Calu3 (cell line): ENCODE results near the gene ZNF511. TPM values are rescaled to one million over a fixed set of nuclear protein-coding genes. Genes with fewer than 3 reads are reported as not detected.
A peak's percentile ranks its signal among the peaks of the same experiment; 100 is the strongest.
"Not testable (repeated sequence)": the region's sequence is repeated elsewhere in the genome, so short reads cannot be mapped to it uniquely, and the experiment has no call there.

Experiments
- BruUV-seq: library from RNA; stranded (reverse); fragments of 400-500 nt; replicated peaks from 2 replicates; lab custom pipeline; 2021; lab: Mats Ljungman, UMichigan
- CTCF ChIA-PET: fragments of 300-600 bp; sonication (Branson Sonifier 250); formaldehyde crosslinking; loops from one replicate; lab custom pipeline; 2022; ENCODE audit warnings: antibody characterized with exemption; lab: Charles Lee
- DNase-seq: peaks from one replicate; pipeline ENCODE4 v3.0.0; 2022
- H3K27ac Mint-ChIP-seq: one replicate; pipeline ENCODE4 v1.8.0; 2022; ENCODE audit warnings: mixed read lengths; ENCODE audit not compliant: unreplicated experiment
- H3K27me3 Mint-ChIP-seq: one replicate; pipeline ENCODE4 v1.8.0; 2022; ENCODE audit warnings: mixed read lengths; ENCODE audit not compliant: unreplicated experiment
- H3K36me3 Mint-ChIP-seq: one replicate; pipeline ENCODE4 v1.8.0; 2022; ENCODE audit warnings: mild to moderate bottlenecking, moderate library complexity, mixed read lengths; ENCODE audit not compliant: insufficient read depth, unreplicated experiment
- H3K4me1 Mint-ChIP-seq: one replicate; pipeline ENCODE4 v1.8.0; 2022; ENCODE audit warnings: mild to moderate bottlenecking, low read depth, mixed read lengths; ENCODE audit not compliant: unreplicated experiment
- H3K4me3 Mint-ChIP-seq: one replicate; pipeline ENCODE4 v1.8.0; 2022; ENCODE audit warnings: mild to moderate bottlenecking, low read depth, moderate library complexity, mixed read lengths; ENCODE audit not compliant: unreplicated experiment
- H3K9me3 Mint-ChIP-seq: one replicate; pipeline ENCODE4 v1.8.0; 2022; ENCODE audit warnings: low read depth, mixed read lengths; ENCODE audit not compliant: unreplicated experiment
- CTCF ChIP-seq: fragments of 200-600 bp; IDR thresholded peaks from one replicate; pipeline ENCODE4 v1.8.0; 2022; ENCODE audit warnings: antibody characterized with exemption; ENCODE audit not compliant: unreplicated experiment
- intact Hi-C: fragments of 100-400 bp; cut with micrococcal nuclease; formaldehyde crosslinking; loops from one replicate; pipeline ENCODE4 v1.10.0; 2022; ENCODE audit not compliant: unreplicated experiment
- total RNA-seq: library from RNA; stranded (reverse); gene quantifications from 2 replicates; pipeline ENCODE4 v1.2.3, GENCODE V29; 2022

Gene ZNF511
- total RNA-seq, 1 experiment from 2014 or later, result 24.0 TPM

GRCh38 chr10:133316732-133317131 lies 8.0 kb downstream of the ZNF511 start:
- no TSS peak for BruUV-seq
- intact Hi-C loops, result no loop called here
- Mint-ChIP-seq H3K36me3 (peaks cover 11% of the 10 kb centered on the region), H3K4me1 (peaks cover 11% of the 10 kb centered on the region), H3K9me3 (peaks cover 4% of the 10 kb centered on the region), H3K4me3 (no peak overlapping the region), H3K27me3 (peaks cover 23% of the 10 kb centered on the region), H3K27ac (no peak overlapping the region)
- no peak for TF ChIP-seq CTCF
- DNase-seq, result no peak
- CTCF ChIA-PET, result no interaction called here

- no TSS peak for BruUV-seq
- peaks cover 4% of the 10 kb centered on the region for H3K9me3 Mint-ChIP-seq
- DNase-seq, result peak; percentile 67
- TF ChIP-seq CTCF, result peak; percentile 42
- peak overlapping the region; percentile 56 for H3K4me3 Mint-ChIP-seq
- intact Hi-C loops, result no loop called here
- H3K4me1 Mint-ChIP-seq, result peaks cover 11% of the 10 kb centered on the region
- CTCF ChIA-PET, result no interaction called here
- H3K36me3 Mint-ChIP-seq, result peaks cover 11% of the 10 kb centered on the region
- H3K27me3 Mint-ChIP-seq, result peaks cover 23% of the 10 kb centered on the region
- H3K27ac Mint-ChIP-seq, result no peak overlapping the region
These were observed 9.9 kb downstream of the ZNF511 start for GRCh38 chr10:133318494-133319127.

- H3K36me3 Mint-ChIP-seq, result peaks cover 11% of the 10 kb centered on the region
- H3K27ac Mint-ChIP-seq, H3K4me3 Mint-ChIP-seq, BruUV-seq, intact Hi-C loops, CTCF ChIA-PET, DNase-seq, H3K9me3 Mint-ChIP-seq: not testable (repeated sequence)
- peaks cover 35% of the 10 kb centered on the region for H3K27me3 Mint-ChIP-seq
- H3K4me1 Mint-ChIP-seq, result peaks cover 11% of the 10 kb centered on the region
These were observed 12.2 kb downstream of the ZNF511 start for GRCh38 chr10:133320852-133321422.

- peaks cover 11% of the 10 kb centered on the region for H3K36me3 Mint-ChIP-seq
- H3K9me3 Mint-ChIP-seq, intact Hi-C loops, CTCF ChIA-PET, H3K4me3 Mint-ChIP-seq, H3K27ac Mint-ChIP-seq, BruUV-seq, DNase-seq: not testable (repeated sequence)
- peaks cover 48% of the 10 kb centered on the region for H3K27me3 Mint-ChIP-seq
- H3K4me1 Mint-ChIP-seq, result peaks cover 11% of the 10 kb centered on the region
These were observed 13.5 kb downstream of the ZNF511 start for GRCh38 chr10:133322064-133322709.

GRCh38 chr10:133324198-133324792 lies 15.6 kb downstream of the ZNF511 start:
- H3K27me3 Mint-ChIP-seq, result peaks cover 55% of the 10 kb centered on the region
- peaks cover 4% of the 10 kb centered on the region for H3K9me3 Mint-ChIP-seq
- peak; percentile 76 for DNase-seq
- peak overlapping the region; percentile 14 for H3K4me3 Mint-ChIP-seq
- TF ChIP-seq CTCF, result no peak
- intact Hi-C loops, result no loop called here
- peaks cover 2% of the 10 kb centered on the region for H3K36me3 Mint-ChIP-seq
- H3K4me1 Mint-ChIP-seq, result peaks cover 6% of the 10 kb centered on the region
- H3K27ac Mint-ChIP-seq, result no peak overlapping the region
- no TSS peak for BruUV-seq
- CTCF ChIA-PET, result interaction anchor here (0.7 to 1.0 kb wide), 2 partner anchors 10 to 17 kb away, joined by 3 to 4 read pairs; no protein-coding TSS in a partner anchor
